Urothelium cell line (cell line): Measurements from ENCODE around the gene CRKL.
"Not testable (repeated sequence)": the region's sequence is repeated elsewhere in the genome, so short reads cannot be mapped to it uniquely, and the experiment has no call there.

Source experiments
- DNase-seq: peaks from one replicate; pipeline ENCODE4 v3.0.0; 2011; ENCODE audit warnings: low spot score, mixed read lengths
- FAIRE-seq: peaks from 2 replicates; lab custom pipeline; 2011; peaks lifted over from hg19 to GRCh38; lab: Jason Lieb, UNC

The CRKL gene, protein sequence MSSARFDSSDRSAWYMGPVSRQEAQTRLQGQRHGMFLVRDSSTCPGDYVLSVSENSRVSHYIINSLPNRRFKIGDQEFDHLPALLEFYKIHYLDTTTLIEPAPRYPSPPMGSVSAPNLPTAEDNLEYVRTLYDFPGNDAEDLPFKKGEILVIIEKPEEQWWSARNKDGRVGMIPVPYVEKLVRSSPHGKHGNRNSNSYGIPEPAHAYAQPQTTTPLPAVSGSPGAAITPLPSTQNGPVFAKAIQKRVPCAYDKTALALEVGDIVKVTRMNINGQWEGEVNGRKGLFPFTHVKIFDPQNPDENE

GRCh38 chr22:20916916-20917810 is at the start of gene CRKL:
CRKL (plus strand) TSS chr22:20917407; CDS start chr22:20917935, 528 bp downstream.
- DNase-seq, result peak; percentile 100
- peak; percentile 94 for FAIRE-seq

GRCh38 chr22:20868025-20868962 is 48.9 kb upstream of the CRKL start:
- DNase-seq (no peak), FAIRE-seq (no peak)

DNA sequence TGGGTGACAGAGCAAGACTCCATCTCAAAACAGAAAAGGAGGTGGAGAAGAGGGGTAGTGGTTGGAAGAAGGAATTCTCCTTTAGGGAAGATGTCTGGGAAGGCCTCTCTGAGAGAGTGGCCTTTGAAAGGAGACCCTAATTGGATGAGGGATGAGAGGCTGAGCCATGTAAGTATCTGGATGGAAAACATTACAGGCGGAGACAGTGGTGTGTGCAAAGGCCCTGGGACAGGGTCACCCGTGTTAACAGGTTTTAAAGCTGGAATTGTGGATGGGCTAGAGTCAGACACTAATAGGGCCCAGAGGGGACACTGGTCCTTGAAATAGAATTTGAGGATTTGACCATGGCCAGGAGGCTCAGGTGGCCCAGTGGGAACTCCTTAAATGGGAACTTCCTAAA is 48.0 kb upstream of the CRKL start:
- no peak for FAIRE-seq
- DNase-seq, result no peak

DNA sequence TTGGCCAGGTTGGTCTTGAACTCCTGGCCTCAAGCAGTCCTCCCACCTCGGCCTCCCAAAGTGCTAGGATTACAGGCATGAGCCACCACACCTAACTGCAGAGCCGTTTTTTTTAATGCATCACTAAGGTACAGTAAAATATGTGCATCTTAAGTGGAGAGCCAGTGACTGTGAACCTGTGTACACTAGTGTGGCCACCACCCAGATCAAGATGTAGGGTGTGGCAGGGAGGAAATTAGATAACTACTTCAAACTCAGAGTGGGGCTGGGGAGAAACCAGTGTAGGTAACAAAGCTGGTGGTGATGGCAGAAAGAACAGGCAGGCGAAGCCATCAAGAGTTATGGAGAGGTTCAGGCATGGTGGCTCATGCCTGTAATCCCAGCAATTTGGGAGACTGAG is 44.0 kb upstream of the CRKL start:
- FAIRE-seq, result peak; percentile 88
- DNase-seq, result no peak

DNA sequence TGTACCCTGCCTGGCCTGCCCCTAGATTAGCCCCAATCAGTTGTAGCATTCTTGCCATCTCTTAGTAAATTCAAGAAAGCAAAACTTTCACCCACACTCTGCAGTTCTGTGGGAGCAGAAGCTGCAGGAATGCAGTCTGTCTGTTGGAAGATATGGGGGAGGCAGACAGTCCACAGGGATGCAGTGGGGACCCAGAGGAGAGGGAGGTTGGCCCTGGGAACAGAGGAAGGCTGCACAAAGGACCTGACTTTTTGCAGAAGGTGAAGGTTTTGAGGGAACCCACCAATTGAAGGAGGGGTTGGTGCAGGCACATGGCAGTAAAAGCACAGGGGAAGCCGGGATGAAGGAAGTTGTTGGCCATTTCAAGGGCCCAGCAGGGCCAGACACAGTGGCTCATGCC is 41.9 kb upstream of the CRKL start:
- FAIRE-seq (peak; percentile 13), DNase-seq (no peak)

GRCh38 chr22:20877715-20878114 is 39.5 kb upstream of the CRKL start:
- FAIRE-seq, result no peak
- no peak for DNase-seq

DNA sequence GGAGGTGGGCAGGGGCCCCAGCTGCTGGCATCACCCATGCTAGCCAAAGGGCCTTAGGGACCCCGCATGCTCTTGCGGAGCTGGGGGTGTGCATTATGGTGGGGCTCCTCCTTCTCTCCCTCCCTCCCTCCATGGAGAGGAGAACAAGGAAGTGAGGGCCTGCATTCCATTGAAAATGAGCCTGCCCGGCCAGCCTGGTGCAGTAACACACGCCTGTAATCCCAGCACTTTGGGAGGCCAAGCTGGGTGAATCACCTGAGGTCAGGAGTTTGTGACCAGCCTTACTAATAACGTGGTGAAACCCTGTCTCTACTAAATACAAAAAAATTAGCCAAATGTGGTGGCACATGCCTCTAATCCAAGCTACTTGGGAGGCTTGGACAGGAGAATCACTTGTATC is 36.0 kb upstream of the CRKL start:
- DNase-seq (no peak), FAIRE-seq (no peak)

DNA sequence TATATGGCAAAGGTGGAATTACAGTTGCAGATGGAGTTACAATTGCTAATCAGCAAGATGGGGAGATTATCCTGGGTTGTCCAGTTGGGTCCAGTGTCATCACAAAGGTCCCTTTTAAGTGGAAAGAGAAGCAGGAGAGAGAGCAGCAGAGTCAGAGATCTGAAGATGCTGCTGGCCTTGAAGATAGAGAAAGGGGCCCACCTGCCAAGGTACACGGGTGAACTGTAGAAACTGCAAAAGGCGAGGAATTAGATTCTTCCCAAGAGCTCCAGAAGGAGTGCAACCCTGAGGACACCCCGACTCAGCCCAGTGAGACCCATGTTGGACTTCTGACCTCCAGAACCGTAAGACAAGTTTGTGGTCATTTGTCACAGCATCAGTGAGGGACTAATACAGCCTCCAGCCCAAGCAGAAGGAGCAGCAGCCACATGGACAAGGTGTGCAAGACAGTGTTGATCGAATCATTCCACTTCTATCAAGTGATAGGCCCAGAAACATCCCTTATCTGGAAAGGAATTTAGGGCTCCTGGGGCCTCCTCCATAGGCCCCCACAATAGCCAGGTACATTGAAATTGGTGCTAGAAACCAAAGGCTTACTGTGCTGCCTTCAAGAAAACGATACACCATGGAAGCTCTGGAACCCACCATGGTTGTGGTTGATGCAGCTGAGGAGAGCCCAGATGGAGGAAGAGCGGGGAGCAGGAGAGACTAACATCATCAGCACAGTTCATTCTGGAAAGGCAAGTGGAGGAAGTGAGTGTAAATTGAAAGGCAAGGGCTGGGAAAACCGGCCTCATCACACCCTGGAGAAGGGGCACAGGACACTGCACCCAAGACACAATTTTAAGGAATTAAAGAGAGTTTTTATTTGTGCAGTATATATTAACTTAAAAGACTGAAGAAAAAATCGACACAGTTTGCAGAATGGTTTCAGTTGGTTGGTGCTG is 35.1 kb upstream of the CRKL start:
- FAIRE-seq (no peak), DNase-seq (no peak)

- FAIRE-seq (no peak), DNase-seq (no peak)
These were observed 34.4 kb upstream of the CRKL start for GRCh38 chr22:20882855-20883254.

DNA sequence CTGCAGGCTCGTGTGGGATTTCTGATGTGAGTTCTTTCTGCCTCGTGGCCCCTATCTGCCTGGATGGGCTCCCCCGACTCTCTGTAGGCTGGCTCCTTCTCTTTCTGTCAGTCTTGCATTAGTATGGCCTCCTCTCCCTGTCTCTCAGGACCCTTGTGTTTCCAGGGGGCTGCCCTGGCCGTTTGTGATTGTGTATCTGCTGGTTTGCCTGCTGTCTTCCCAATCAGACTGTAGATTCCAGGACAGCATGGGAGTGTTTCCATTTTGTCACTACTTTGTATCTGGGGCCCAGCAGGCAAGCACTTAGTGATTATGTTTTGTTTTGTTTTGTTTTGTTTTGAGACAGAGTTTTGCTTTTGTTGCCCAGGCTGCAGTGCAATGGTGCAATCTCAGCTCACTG is 32.8 kb upstream of the CRKL start:
- DNase-seq, result no peak
- FAIRE-seq, result no peak

GRCh38 chr22:20885017-20885556 is 32.1 kb upstream of the CRKL start:
- DNase-seq (no peak), FAIRE-seq (no peak)

- FAIRE-seq (peak; percentile 59), DNase-seq (peak; percentile 76)
These were observed 31.5 kb upstream of the CRKL start for GRCh38 chr22:20885557-20886323.

DNA sequence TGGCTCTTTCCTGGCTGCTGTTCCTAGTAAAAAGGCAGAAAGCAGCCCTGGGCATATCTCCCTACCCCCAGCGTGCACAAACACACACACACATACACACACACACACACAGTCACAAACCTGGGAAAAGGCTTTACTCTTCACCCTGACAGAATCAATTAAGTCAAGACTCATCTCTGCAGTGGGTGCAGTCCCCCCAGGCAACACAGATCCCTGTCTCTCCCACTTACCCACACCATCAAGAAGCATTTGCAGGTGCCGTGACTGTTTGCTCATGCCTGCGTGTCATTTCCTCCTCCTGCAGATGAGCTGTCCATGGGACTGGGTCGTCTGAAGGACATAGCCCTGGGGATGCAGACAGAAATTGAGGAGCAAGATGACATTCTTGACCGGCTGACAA is 29.8 kb upstream of the CRKL start:
- no peak for FAIRE-seq

DNA sequence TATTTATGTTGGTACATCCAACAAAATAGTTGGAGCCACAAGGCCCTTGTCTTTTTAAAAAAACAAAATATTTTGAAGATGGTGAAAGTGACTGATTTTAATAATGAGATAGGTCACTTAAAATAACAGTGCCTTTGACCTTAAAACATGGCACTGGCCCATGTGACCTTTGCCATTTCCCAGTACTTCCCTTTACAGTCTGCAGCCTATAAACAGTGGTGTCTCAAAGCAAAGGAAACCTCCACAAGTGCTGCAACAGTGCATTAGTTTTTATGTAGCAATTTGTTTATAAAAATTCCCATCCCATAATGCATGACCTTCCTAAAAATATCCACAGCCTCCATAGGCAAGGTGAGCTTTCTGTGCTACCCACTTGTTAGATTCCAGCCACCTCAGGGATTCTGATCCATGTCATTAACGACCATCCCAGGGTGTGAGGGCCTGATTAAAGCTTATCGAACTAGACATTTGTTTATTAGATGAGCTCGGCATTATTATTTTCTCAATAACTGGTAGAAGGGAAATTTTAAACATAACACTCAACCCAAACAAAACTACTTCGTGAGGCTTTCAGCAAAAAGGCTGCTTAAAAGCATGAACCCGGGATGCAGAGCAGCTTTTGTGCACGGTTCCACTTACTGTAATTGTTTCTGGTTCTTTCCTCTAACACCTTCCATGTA is 28.0 kb upstream of the CRKL start:
- no peak for DNase-seq
- FAIRE-seq, result no peak

More for the DNA sequence above, 29.8 kb upstream of the CRKL start:
- no peak for DNase-seq

DNA sequence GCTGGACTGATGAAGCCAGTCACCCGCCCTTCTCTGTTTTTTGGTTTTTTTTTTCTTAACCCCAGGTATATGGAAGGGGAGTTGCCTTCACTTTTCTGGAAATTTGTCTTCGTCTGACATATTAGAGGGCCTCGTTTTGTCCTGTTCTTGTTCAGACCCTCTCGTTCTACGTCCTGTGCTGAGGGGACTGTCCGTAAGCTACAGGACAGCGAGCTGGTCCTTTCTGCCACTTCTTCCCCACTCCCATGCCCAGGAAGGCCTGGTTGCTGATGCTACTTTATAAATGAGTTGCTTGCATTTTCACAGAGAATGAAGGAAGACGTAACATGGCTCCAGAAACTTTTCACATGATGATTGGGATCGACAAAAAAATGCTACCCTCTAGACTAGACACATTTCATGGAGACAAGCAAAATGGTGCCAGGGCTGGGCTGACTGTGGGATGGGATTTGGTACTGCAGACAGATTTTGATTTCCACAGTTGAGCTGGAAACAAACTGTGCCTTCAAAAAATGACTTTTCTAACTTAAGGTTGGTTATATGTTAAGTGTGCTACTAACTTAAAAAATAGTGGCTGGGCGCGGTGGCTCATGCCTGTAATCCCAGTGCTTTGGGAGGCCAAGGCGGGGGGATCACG is 27.2 kb upstream of the CRKL start:
- DNase-seq, result no peak
- no peak for FAIRE-seq

- FAIRE-seq (no peak), DNase-seq (no peak)
These were observed 26.2 kb upstream of the CRKL start for GRCh38 chr22:20890975-20891374.

DNA sequence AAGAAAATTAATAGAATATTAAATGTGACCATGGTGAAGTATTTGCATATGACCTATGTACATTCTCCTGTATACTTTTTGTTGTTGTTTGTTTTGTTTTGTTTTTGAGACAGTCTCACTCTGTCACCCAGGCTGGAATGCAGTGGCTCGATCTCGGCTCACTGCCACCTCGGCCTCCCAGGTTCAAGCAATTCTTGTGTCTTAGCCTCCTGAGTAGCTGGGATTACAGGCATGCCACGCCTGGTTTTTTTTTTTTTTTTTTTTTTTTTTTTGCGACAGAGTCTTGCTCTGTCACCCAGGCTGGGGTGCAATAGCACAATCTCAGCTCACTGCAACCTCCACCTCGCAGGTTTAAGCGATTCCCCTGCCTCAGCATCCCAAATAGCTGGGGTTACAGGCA is 19.5 kb upstream of the CRKL start:
- DNase-seq, FAIRE-seq: not testable (repeated sequence)
